Epithelial cell of proximal tubule (primary cell): ENCODE results near the gene DDX47. TPM values are rescaled to one million over a fixed set of nuclear protein-coding genes. Genes with fewer than 3 reads are reported as not detected.
"Not testable (repeated sequence)": the region's sequence is repeated elsewhere in the genome, so short reads cannot be mapped to it uniquely, and the experiment has no call there.

ENCODE experiments used
- DNase-seq: peaks from one replicate; pipeline ENCODE4 v3.0.0-alpha.2; 2011; ENCODE audit warnings: low read depth
- H3K4me3 ChIP-seq: 2 replicates; pipeline ENCODE4 v1.5.1; 2011; ENCODE audit warnings: low read depth, mild to moderate bottlenecking, low read length
- CTCF ChIP-seq: conservative IDR thresholded peaks from 2 replicates; pipeline ENCODE4 v1.5.1; 2012; ENCODE audit warnings: low read depth, mild to moderate bottlenecking, low read length
- total RNA-seq: library from RNA; depleted of rRNA; stranded (reverse); fragments of >200 nt; gene quantifications from 2 replicates; pipeline ENCODE4 v1.2.3, GENCODE V29; 2015

DDX47 gene
- total RNA-seq, 1 donor from 2014 or later = 106 TPM

DNA sequence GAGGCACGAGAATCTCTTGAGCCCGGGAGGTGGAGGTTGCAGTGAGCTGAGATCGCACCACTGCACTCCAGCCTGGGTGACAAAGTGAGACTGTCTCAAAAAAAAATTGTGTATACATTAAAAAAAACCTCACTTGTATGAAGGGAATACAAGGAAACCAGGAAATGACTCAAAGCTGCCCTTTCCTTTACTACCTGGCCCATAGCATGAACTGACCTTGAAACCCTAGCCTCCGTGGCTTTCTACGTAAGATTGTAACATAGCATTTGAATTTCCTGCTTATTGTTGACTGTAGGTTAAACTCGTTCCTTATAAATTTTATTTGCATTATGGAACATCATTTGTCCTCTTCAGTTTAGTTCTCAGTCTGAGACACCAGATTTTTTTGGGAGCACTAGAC, 9.1 kb upstream of the DDX47 start:
- DNase-seq = no peak
- H3K4me3 ChIP-seq = no peak overlapping the region
- TF ChIP-seq CTCF = no peak

DNA sequence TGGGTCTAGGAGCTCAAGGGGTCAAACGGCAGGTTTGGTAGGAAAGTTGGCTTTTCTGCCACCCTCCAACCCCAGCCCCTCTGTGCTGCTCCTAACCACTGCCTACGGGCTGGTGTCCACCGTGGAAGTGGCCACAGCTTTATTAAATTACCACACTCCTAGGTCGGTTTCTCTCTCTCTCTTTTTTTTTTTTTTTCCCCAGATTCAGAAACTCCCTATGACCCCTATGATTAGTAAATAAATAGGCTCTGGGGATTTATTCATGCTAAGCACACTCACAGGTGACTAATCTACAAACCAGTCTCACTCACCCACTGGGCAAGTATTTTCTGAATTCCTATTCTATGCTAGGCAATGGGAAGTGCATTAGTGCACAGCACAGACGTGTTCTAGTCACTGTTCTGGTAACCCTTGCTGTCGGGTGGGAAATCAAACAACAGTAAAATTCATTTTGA, 8.7 kb upstream of the DDX47 start:
- peak; percentile 92 for DNase-seq
- no peak for TF ChIP-seq CTCF
- H3K4me3 ChIP-seq = no peak overlapping the region

DNA sequence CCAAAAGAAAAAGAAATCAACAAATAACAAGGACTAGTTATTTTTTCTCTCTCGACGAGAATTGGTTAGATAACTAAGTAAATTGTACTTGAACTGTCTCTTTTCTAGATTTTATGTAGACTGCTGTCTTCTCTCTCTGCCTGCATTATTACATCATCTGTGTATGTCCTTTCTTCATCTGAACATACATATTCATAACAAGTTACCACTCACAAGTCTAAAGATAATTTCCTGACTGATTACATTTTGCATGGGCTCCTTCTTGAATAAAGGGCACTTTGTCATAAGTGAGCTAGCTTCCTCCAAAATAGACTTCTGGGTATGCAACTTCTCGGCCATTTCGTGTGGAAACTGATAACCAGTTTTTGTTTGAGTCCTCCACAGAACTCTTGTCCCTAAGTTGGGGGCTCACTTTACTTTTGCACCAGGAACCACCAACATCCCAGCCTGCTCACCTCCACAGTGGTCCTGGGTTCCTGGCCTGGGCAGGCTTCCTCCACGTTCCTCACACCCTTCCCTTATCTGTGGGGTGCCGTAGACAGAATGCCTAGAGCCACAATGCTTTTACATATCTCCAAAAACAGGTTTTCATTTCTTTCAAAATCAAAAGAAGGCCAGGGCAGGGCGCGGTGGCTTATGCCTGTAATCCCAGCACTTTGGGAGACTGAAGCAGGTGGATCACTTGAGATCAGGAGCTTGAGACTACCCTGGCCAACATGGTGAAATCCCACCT, 6.2 kb upstream of the DDX47 start:
- TF ChIP-seq CTCF = no peak
- no peak overlapping the region for H3K4me3 ChIP-seq
- no peak for DNase-seq

- not testable (repeated sequence) for H3K4me3 ChIP-seq, DNase-seq
These were observed 5.6 kb upstream of the DDX47 start for GRCh38 chr12:12807517-12807903.

- DNase-seq = no peak
- no peak overlapping the region for H3K4me3 ChIP-seq
- TF ChIP-seq CTCF = no peak
These were observed 5.0 kb upstream of the DDX47 start for GRCh38 chr12:12807970-12808702.

DNA sequence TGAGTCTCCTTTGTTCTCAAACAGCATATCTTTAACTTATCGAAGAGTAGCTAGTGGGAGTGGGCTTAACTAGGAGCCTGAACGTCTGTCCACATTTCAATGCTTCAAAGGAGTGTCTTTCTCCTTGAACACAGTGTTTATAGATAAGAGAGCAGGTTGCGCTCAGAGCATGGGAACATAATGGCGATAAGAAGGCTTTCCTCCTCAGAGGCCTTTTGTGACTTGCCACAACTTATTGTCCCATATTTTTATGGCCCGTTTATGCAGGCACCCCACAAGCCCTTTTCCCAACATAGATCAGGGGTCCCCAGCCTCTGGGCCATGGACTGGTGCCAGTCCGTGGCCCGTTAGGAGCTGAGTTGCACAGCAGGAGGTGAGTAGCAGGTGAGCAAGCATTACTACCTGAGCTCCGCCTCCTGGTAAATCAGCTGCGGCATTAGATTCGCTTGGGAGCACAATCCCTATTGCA, 2.6 kb upstream of the DDX47 start:
- no peak overlapping the region for H3K4me3 ChIP-seq
- TF ChIP-seq CTCF = no peak
- DNase-seq = no peak

- TF ChIP-seq CTCF = no peak
- no peak overlapping the region for H3K4me3 ChIP-seq
- no peak for DNase-seq
These were observed 1.8 kb upstream of the DDX47 start for GRCh38 chr12:12811343-12811742.
